A549 (cell line): ENCODE data around the gene VAPB.

ENCODE experiments used
- CEBPB ChIP-seq, 2 experiments: fragments of >200 bp in 1 of 2; sonication (Bioruptor Twin) in 1 of 2; formaldehyde crosslinking in 1 of 2; IDR thresholded peaks; 2 replicates each; pipeline ENCODE4 v1.6.1; 2012 to 2016
- EP300 ChIP-seq, 2 experiments: fragments of >200 bp; sonication (Bioruptor Twin); formaldehyde crosslinking; IDR thresholded peaks; 2 replicates in 1 of 2; 3 replicates in 1 of 2; pipeline ENCODE4 v1.6.1; 2016 to 2017
- MYC ChIP-seq: IDR thresholded peaks from 2 replicates; pipeline ENCODE4 v1.6.1; 2012; ENCODE audit warnings: mild to moderate bottlenecking, inconsistent platforms, low read length, improper control_type of control experiment, borderline replicate concordance
- POLR2A ChIP-seq: IDR thresholded peaks from 2 replicates; pipeline ENCODE4 v1.6.1; 2012; ENCODE audit warnings: mild to moderate bottlenecking, low read length
- POLR2AphosphoS2 ChIP-seq: conservative IDR thresholded peaks from 2 replicates; pipeline ENCODE4 v1.6.1; 2012; ENCODE audit warnings: low read length, improper control_type of control experiment, inconsistent platforms
- REST ChIP-seq: fragments of 200-600 bp; sonication (generic); IDR thresholded peaks from 2 replicates; pipeline ENCODE4 v1.6.1; 2016; ENCODE audit warnings: antibody characterized with exemption, mild to moderate bottlenecking, moderate library complexity
- TF ChIP-seq, protein P1 (sequence below): fragments of >200 bp; sonication (Bioruptor Twin); formaldehyde crosslinking; IDR thresholded peaks from 3 replicates; pipeline ENCODE4 v1.5.1; 2016

DNA sequence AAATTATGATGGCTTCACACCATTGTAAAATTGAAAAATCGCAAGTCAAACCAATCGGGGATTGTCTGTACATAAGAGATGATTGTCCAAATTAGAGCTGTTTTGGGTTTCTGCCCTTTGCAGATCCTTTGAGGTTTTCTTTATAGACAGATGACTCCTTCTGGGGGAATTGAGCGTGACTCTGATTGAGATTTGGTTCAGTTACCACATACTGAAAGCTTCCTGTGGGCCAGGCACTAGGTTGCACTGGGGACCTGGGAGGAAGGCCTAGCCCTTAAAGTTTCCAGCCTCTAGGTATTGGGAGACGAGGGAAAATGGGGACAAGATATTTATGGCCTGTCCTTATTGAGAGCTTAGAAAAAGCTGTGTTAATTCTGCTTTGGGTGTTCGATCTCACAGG lies 9.2 kb downstream of the VAPB start:
- no peak for TF ChIP-seq REST
- TF ChIP-seq CEBPB (IDR thresholded peaks at IDR 0.05), result no peak
- no peak for TF ChIP-seq MYC
- TF ChIP-seq EP300 (IDR thresholded peaks at IDR 0.05), result no peak
- no peak for TF ChIP-seq POLR2A
- TF ChIP-seq, protein P1, sequence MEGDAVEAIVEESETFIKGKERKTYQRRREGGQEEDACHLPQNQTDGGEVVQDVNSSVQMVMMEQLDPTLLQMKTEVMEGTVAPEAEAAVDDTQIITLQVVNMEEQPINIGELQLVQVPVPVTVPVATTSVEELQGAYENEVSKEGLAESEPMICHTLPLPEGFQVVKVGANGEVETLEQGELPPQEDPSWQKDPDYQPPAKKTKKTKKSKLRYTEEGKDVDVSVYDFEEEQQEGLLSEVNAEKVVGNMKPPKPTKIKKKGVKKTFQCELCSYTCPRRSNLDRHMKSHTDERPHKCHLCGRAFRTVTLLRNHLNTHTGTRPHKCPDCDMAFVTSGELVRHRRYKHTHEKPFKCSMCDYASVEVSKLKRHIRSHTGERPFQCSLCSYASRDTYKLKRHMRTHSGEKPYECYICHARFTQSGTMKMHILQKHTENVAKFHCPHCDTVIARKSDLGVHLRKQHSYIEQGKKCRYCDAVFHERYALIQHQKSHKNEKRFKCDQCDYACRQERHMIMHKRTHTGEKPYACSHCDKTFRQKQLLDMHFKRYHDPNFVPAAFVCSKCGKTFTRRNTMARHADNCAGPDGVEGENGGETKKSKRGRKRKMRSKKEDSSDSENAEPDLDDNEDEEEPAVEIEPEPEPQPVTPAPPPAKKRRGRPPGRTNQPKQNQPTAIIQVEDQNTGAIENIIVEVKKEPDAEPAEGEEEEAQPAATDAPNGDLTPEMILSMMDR, result no peak
- no peak for TF ChIP-seq POLR2AphosphoS2
